ENCODE measurements around the gene CHAD. TPM values are rescaled to one million over a fixed set of nuclear protein-coding genes. Genes with fewer than 3 reads are reported as not detected.
A peak's percentile ranks its signal among the peaks of the same experiment; 100 is the strongest.

CHAD gene
- total and polyA plus RNA-seq, 2 of the 13 experiments (the other 11 are each of a cell fraction or from before 2014, with no cell fraction given) = 1.4 TPM; not detected in 1

GRCh38 chr17:50426472-50426782 is 42.3 kb downstream of the CHAD start (continued):
- TF ChIP-seq ZNF343 (CRISPR knock-in tag; IDR thresholded peaks at IDR 0.05) = 0 out of 2 replicates have a peak, but pooled peaks have one; percentile 20
- TF ChIP-seq MBD4 (IDR thresholded peaks at IDR 0.05; ENCODE audit: borderline replicate concordance, low read length) = no peak
- TF ChIP-seq CEBPZ (IDR thresholded peaks at IDR 0.05; ENCODE audit: low read length) = no peak
- TF ChIP-seq ATF1 (CRISPR knock-in tag; IDR thresholded peaks at IDR 0.05) = no peak
- no peak for TF ChIP-seq RNF219 (CRISPR knock-in tag; IDR thresholded peaks at IDR 0.05)
- 0 out of 2 replicates have a peak, but pooled peaks have one; percentile 2 for TF ChIP-seq WIZ (CRISPR knock-in tag; IDR thresholded peaks at IDR 0.05)
- no peak for TF ChIP-seq SIX1 (CRISPR knock-in tag; IDR thresholded peaks at IDR 0.05; ENCODE audit: borderline replicate concordance)
- TF ChIP-seq ZNF3 (CRISPR knock-in tag; IDR thresholded peaks at IDR 0.05) = no peak
- 0 out of 2 replicates have a peak, but pooled peaks have one; percentile 6 for TF ChIP-seq THRA (CRISPR knock-in tag; IDR thresholded peaks at IDR 0.05; ENCODE audit: borderline replicate concordance)
- TF ChIP-seq SALL1 (CRISPR knock-in tag; IDR thresholded peaks at IDR 0.05) = 0 out of 2 replicates have a peak, but pooled peaks have one; percentile 4
- no peak for TF ChIP-seq ZNF639 (CRISPR knock-in tag; conservative IDR thresholded peaks at IDR 0.05)
- TF ChIP-seq SYNCRIP (IDR thresholded peaks at IDR 0.05; ENCODE audit: insufficient read depth, low read depth, low read length) = no peak
- no peak for TF ChIP-seq DMTF1 (CRISPR knock-in tag; IDR thresholded peaks at IDR 0.05)
- no peak for TF ChIP-seq SNAI1 (CRISPR knock-in tag; IDR thresholded peaks at IDR 0.05; ENCODE audit: borderline replicate concordance)
- TF ChIP-seq ZZZ3 (CRISPR knock-in tag; IDR thresholded peaks at IDR 0.05; ENCODE audit: borderline replicate concordance) = 0 out of 2 replicates have a peak, but pooled peaks have one; percentile 14
- no peak for TF ChIP-seq ZNF740 (CRISPR knock-in tag; IDR thresholded peaks at IDR 0.05)
- peak; percentile 3; the same call in 1 of the 2 replicates for TF ChIP-seq ERF (CRISPR knock-in tag; IDR thresholded peaks at IDR 0.05)
- no peak for TF ChIP-seq FOXO4 (CRISPR knock-in tag; conservative IDR thresholded peaks at IDR 0.05)
